Activated T-helper 1 cell treated with Interleukin-2 at 50 U/mL for 16 hours (primary cell): ENCODE results near the gene IL36RN.

Experiments used
- DNase-seq: peaks from one replicate; pipeline ENCODE4 v3.0.0-alpha.2; 2020; ENCODE audit warnings: low read depth

IL36RN gene

GRCh38 chr2:113058998-113059960 is at the start of gene IL36RN:
TSS of gene IL36RN (plus strand) at chr2:113059198. CDS start at chr2:113059439, 241 bp downstream.
- DNase-seq = no peak

GRCh38 chr2:113009622-113010021 is 49.4 kb upstream of the IL36RN start:
- DNase-seq = no peak

GRCh38 chr2:113010088-113010487 is 48.9 kb upstream of the IL36RN start:
- DNase-seq = no peak

- no peak for DNase-seq
Observed at GRCh38 chr2:113011108-113011507, 47.9 kb upstream of the IL36RN start.

- no peak for DNase-seq
Observed at GRCh38 chr2:113012436-113013335, 46.3 kb upstream of the IL36RN start.

- no peak for DNase-seq
Observed at GRCh38 chr2:113013336-113013661, 45.7 kb upstream of the IL36RN start.

- DNase-seq = no peak
Observed at GRCh38 chr2:113014067-113014466, 44.9 kb upstream of the IL36RN start.

GRCh38 chr2:113015042-113015441 is 44.0 kb upstream of the IL36RN start:
- DNase-seq = no peak

GRCh38 chr2:113015655-113016054 is 43.3 kb upstream of the IL36RN start:
- no peak for DNase-seq

GRCh38 chr2:113018509-113018908 is 40.5 kb upstream of the IL36RN start:
- DNase-seq = no peak

- DNase-seq = no peak
Observed at GRCh38 chr2:113021312-113021711, 37.7 kb upstream of the IL36RN start.

- DNase-seq = no peak
Observed at GRCh38 chr2:113024764-113025163, 34.2 kb upstream of the IL36RN start.

- DNase-seq = no peak
Observed at GRCh38 chr2:113025737-113026136, 33.3 kb upstream of the IL36RN start.

- no peak for DNase-seq
Observed at GRCh38 chr2:113027691-113028090, 31.3 kb upstream of the IL36RN start.

GRCh38 chr2:113028112-113028511 is 30.9 kb upstream of the IL36RN start:
- no peak for DNase-seq

- DNase-seq = no peak
Observed at GRCh38 chr2:113032737-113033136, 26.3 kb upstream of the IL36RN start.

GRCh38 chr2:113034016-113034415 is 25.0 kb upstream of the IL36RN start:
- no peak for DNase-seq

- no peak for DNase-seq
Observed at GRCh38 chr2:113036763-113037162, 22.2 kb upstream of the IL36RN start.

- DNase-seq = no peak
Observed at GRCh38 chr2:113038291-113038690, 20.7 kb upstream of the IL36RN start.

- no peak for DNase-seq
Observed at GRCh38 chr2:113039158-113039557, 19.8 kb upstream of the IL36RN start.

GRCh38 chr2:113039719-113040118 is 19.3 kb upstream of the IL36RN start:
- no peak for DNase-seq

GRCh38 chr2:113041871-113042270 is 17.1 kb upstream of the IL36RN start:
- DNase-seq = no peak

- no peak for DNase-seq
Observed at GRCh38 chr2:113046465-113046864, 12.5 kb upstream of the IL36RN start.
